Heart left ventricle (tissue), 16 donors: ENCODE data around the gene ARMC5. TPM values are rescaled to one million over a fixed set of nuclear protein-coding genes. Genes with fewer than 3 reads are reported as not detected.
"Not testable (repeated sequence)": the region's sequence is repeated elsewhere in the genome, so short reads cannot be mapped to it uniquely, and the experiment has no call there.

ENCODE experiments used
- ATAC-seq, 4 donors: fragments of 200-7000 bp; cut with Tn5 transposase; one replicate each; pipeline ENCODE4 v1.9.1; 2020 to 2022; ENCODE audit warnings: moderate library complexity in 4 of 4, mild to moderate bottlenecking in 3 of 4, moderate number of reproducible peaks in 1 of 4
- DNase-seq, 5 donors: peaks; one replicate each; pipeline ENCODE4 v3.0.0-alpha.2; 2020
- H3K27ac ChIP-seq, 12 donors: fragments of 200-600 bp; sonication (generic) in 4 of 12; one replicate each; pipeline versions ENCODE4 v1.5.0 to v1.8.0; 2016 to 2022; ENCODE audit warnings: mild to moderate bottlenecking in 2 of 12
- H3K27me3 ChIP-seq, 9 donors: fragments of 200-600 bp; sonication (generic) in 2 of 9; one replicate each; pipeline versions ENCODE4 v1.5.1 to v1.8.0; 2016 to 2022; ENCODE audit warnings: mild to moderate bottlenecking in 3 of 9
- H3K36me3 ChIP-seq, 9 donors: fragments of 200-600 bp; sonication (generic) in 2 of 9; one replicate each; pipeline versions ENCODE4 v1.5.0 to v1.8.0; 2018 to 2022; ENCODE audit warnings: mild to moderate bottlenecking in 2 of 9
- H3K4me1 ChIP-seq, 12 donors: fragments of 200-600 bp; sonication (generic) in 4 of 12; one replicate each; pipeline versions ENCODE4 v1.5.0 to v1.8.0; 2016 to 2022; ENCODE audit warnings: mild to moderate bottlenecking in 3 of 12
- H3K4me3 ChIP-seq, 12 donors: fragments of 200-600 bp; sonication (generic) in 4 of 12; one replicate each; pipeline versions ENCODE4 v1.5.0 to v1.8.0; 2017 to 2022; ENCODE audit warnings: mild to moderate bottlenecking in 9 of 12, moderate library complexity in 4 of 12
- H3K9me3 ChIP-seq, 12 donors: fragments of 200-600 bp; sonication (generic) in 4 of 12; one replicate each; pipeline versions ENCODE4 v1.5.0 to v1.8.0; 2016 to 2022; ENCODE audit warnings: mild to moderate bottlenecking in 1 of 12
- CTCF ChIP-seq, 12 donors: fragments of 200-600 bp; sonication (generic) in 4 of 12; IDR thresholded peaks; one replicate each; pipeline versions ENCODE4 v1.5.0 to v1.8.0; 2018 to 2022; ENCODE audit warnings: antibody characterized with exemption in 12 of 12, mild to moderate bottlenecking in 5 of 12
- POLR2A ChIP-seq, 2 donors: fragments of 450-650 bp; IDR thresholded peaks; one replicate each; pipeline ENCODE4 v1.6.1; 2017; ENCODE audit warnings: antibody characterized with exemption in 2 of 2, mild to moderate bottlenecking in 2 of 2, moderate library complexity in 2 of 2
- WGBS, 4 donors: extraction: QIAGEN DNeasy Blood & Tissue Kit in 2 of 4; methylation state at CpG; one replicate each; pipeline versions ENCODE4 v1.1.5 to v1.1.7; 2013 to 2018; 5-methylcytosine and 5-hydroxymethylcytosine counted together
- intact Hi-C, 10 donors: fragments of 100-400 bp; cut with DNase I; formaldehyde crosslinking; loops; one replicate each; pipeline versions ENCODE4 v1.11.1 to v1.14.2; 2022
- polyA plus RNA-seq, 2 donors: library from polyadenylated mRNA; stranded (reverse); fragments of 200-250 nt; gene quantifications; one replicate each; pipeline ENCODE4 v1.2.3, GENCODE V29; 2013
- total RNA-seq, 9 donors: library from RNA; depleted of rRNA in 2 of 9; stranded (reverse); fragments of >200 nt in 2 of 9; fragmentation: NEBNext Ultra II Directional in 3 of 9; extraction: Animal tissue kit (Norgen Biotek cat#: 25700) in 3 of 9; gene quantifications; one replicate each; pipeline versions ENCODE4 v1.1.0 to v1.2.4, GENCODE V29; 2016 to 2023
- donor health status: ischemic (EF 13 %, LVEDD 7.1; RV severe dilation, severe dysfunction).
- donor health status: healthy with polysubstance abuse.
- donor health status: DM: no; HTN: yes; CAD: no.
- donor health status: DM: no; HTN: no; CAD: no.
- donor health status: ischemic (EF 25% LVEDD 6.9; RV normal size, moderate dysfunction).
- donor health status: ischemic (EF 25% LVEDD 5.7; RV mildly dilated, moderate dysfunction).
- donor health status: healthy.
- donor health status: DM: yes; HTN: yes; CAD: no.
- donor health status: ischemic (EF 35%, LVEDD 5.7; RV mildly dilated, moderate dysfunction).
- donor health status: nonischemic (EF 11% LVEDD 7.7; RV severe dilation, severe dysfunction).
- donor health status: DM: yes; HTN: yes; CAD: no.
- donor health status: PGD.
- donor health status: ischemic (EF 29% LVEDD 5.4; RV normal size, mild dysfunction).
- donor health status: nonischemic (EF 23%, LVEDD 6.1; RV moderate dilation, normal function).

The ARMC5 gene
- total and polyA plus RNA-seq, 11 donors = 4.1 to 9.2 (median 6.6) TPM

GRCh38 chr16:31479751-31480150 is 20.4 kb downstream of the ARMC5 start:
- no peak for ATAC-seq
- Histone ChIP-seq H3K4me3 (no peak overlapping the region), H3K9me3 (no peaks in the 10 kb centered on the region), H3K27me3 (no peaks in the 10 kb centered on the region), H3K27ac (no peak overlapping the region), H3K36me3 (peaks cover 0 to 34% (median 26%) of the 10 kb centered on the region in 9 donors), H3K4me1 (peaks cover 0 to 18% (median 5%) of the 10 kb centered on the region in 12 donors)
- WGBS, 4 donors = 67 to 82% (median 72%) methylated on average over 9 of the region's 9 CpGs
- no peak for DNase-seq
- intact Hi-C loops = loop anchor here in 1 of 10 donors (10.0 kb wide), 1 partner anchor 225 kb away; no protein-coding TSS in a partner anchor
- TF ChIP-seq POLR2A (IDR thresholded peaks at IDR 0.05) = no peak
- no peak for TF ChIP-seq CTCF (IDR thresholded peaks at IDR 0.05)

- intact Hi-C loops = loop anchor here in 1 of 10 donors (10.0 kb wide), 1 partner anchor 224 kb away; no protein-coding TSS in a partner anchor
- TF ChIP-seq CTCF (IDR thresholded peaks at IDR 0.05) (no peak), POLR2A (IDR thresholded peaks at IDR 0.05) (no peak)
- H3K9me3 ChIP-seq = no peaks in the 10 kb centered on the region
- WGBS, 4 donors = 18 to 31% (median 26%) methylated on average over 6 to 7 of the region's 7 CpGs
- DNase-seq = peak in 2 of 5 donors; percentile 58 to 64
- no peak overlapping the region for H3K27ac ChIP-seq
- H3K27me3 ChIP-seq = peaks cover 0 to 7% (median 0%) of the 10 kb centered on the region in 9 donors
- no peak overlapping the region for H3K4me3 ChIP-seq
- ATAC-seq = no peak
- peaks cover 0 to 22% (median 14%) of the 10 kb centered on the region in 9 donors for H3K36me3 ChIP-seq
- peaks cover 0 to 18% (median 5%) of the 10 kb centered on the region in 12 donors for H3K4me1 ChIP-seq
Observed at GRCh38 chr16:31480851-31481536, 21.7 kb downstream of the ARMC5 start.

GRCh38 chr16:31483081-31483480 is 23.8 kb downstream of the ARMC5 start, which contains the start of gene SLC5A2:
SLC5A2 (plus strand) TSS chr16:31483123; CDS start chr16:31483137, 14 bp downstream.
- WGBS, 4 donors = 88 to 92% (median 91%) methylated on average over 4 of the region's 4 CpGs
- no peak for TF ChIP-seq POLR2A (IDR thresholded peaks at IDR 0.05)
- no peak for TF ChIP-seq CTCF (IDR thresholded peaks at IDR 0.05)
- H3K36me3 ChIP-seq = peaks cover 0 to 4% (median 1%) of the 10 kb centered on the region in 9 donors
- H3K4me3 ChIP-seq = no peak within 1 kb of the TSS
- H3K9me3 ChIP-seq = no peaks in the 10 kb centered on the region
- intact Hi-C loops = loop anchor here in 1 of 10 donors (10.0 kb wide), 1 partner anchor 222 kb away; no protein-coding TSS in a partner anchor
- H3K27me3 ChIP-seq = peaks cover 0 to 23% (median 7%) of the 10 kb centered on the region in 9 donors
- H3K4me1 ChIP-seq = peaks cover 5 to 22% (median 16%) of the 10 kb centered on the region in 12 donors
- no peak for DNase-seq
- no peak for ATAC-seq
- no peak within 1 kb of the TSS for H3K27ac ChIP-seq

GRCh38 chr16:31484048-31484447 is 24.7 kb downstream of the ARMC5 start:
- H3K27ac ChIP-seq, H3K36me3 ChIP-seq, ATAC-seq, H3K4me3 ChIP-seq, DNase-seq, H3K9me3 ChIP-seq: not testable (repeated sequence)
- intact Hi-C loops = loop anchor here in 1 of 10 donors (10.0 kb wide), 1 partner anchor 221 kb away; no protein-coding TSS in a partner anchor
- Histone ChIP-seq H3K4me1 (peaks cover 8 to 30% (median 23%) of the 10 kb centered on the region in 12 donors), H3K27me3 (peaks cover 0 to 23% (median 7%) of the 10 kb centered on the region in 9 donors)
- 94 to 96% (median 95%) methylated on average over 4 of the region's 4 CpGs for WGBS, 4 donors
